Endothelial cell of umbilical vein (primary cell): ENCODE results near the gene CEACAM4.

Experiments used
- EZH2 ChIP-seq: IDR thresholded peaks from 2 replicates; pipeline ENCODE4 v1.6.1; 2012; ENCODE audit warnings: borderline replicate concordance, low read depth, mild to moderate bottlenecking, moderate library complexity, low read length, inconsistent platforms; ENCODE audit not compliant: severe bottlenecking
- POLR2A ChIP-seq: IDR thresholded peaks from 2 replicates; pipeline ENCODE4 v1.6.1; 2012; ENCODE audit warnings: low read depth, mild to moderate bottlenecking, control low read depth, low read length
- TF ChIP-seq, protein P1 (sequence below), 2 donors: IDR thresholded peaks; 1 replicate in 1 of 2; 2 replicates in 1 of 2; pipeline ENCODE4 v1.5.1; 2011; ENCODE audit warnings: low read length in 2 of 2, mild to moderate bottlenecking in 2 of 2, moderate library complexity in 2 of 2, control low read depth in 1 of 2, inconsistent platforms in 1 of 2, low read depth in 1 of 2; ENCODE audit not compliant: insufficient read depth in 1 of 2; ENCODE audit errors: extremely low read depth in 1 of 2

DNA sequence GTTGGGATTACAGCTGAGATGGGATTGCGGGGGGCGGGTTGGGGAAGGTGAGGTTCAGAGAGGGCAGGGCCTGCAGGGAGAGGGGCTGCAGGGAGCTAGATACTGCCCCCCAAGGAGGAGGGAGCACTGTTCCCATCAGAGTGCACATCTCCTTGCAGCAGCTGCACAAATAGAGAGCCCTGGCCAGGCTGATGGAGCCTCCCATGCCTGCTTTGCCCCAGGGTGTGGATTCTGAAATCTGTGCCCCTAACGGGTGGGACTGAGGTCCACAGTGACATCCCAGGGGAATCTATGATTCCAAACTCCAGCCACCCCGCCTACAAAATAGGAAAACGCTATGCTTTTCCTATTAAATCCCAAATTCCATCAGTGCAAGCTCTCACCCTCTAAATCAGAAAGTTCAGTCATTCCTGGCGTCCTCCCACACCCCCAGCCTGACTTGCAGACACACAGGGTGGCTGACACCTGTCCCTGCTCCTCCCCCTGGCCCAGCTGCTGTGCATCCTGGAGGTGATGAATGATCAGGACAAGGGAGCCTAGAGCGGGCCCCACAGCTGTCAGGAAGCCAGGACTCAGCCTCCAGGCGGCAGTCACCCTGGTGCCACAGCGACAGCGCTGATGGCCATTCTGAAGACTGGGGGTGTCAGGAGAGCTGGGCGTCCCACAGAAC lies 57.3 kb downstream of the CEACAM4 start:
- TF ChIP-seq EZH2 (no peak), POLR2A (no peak)
- TF ChIP-seq, protein P1, sequence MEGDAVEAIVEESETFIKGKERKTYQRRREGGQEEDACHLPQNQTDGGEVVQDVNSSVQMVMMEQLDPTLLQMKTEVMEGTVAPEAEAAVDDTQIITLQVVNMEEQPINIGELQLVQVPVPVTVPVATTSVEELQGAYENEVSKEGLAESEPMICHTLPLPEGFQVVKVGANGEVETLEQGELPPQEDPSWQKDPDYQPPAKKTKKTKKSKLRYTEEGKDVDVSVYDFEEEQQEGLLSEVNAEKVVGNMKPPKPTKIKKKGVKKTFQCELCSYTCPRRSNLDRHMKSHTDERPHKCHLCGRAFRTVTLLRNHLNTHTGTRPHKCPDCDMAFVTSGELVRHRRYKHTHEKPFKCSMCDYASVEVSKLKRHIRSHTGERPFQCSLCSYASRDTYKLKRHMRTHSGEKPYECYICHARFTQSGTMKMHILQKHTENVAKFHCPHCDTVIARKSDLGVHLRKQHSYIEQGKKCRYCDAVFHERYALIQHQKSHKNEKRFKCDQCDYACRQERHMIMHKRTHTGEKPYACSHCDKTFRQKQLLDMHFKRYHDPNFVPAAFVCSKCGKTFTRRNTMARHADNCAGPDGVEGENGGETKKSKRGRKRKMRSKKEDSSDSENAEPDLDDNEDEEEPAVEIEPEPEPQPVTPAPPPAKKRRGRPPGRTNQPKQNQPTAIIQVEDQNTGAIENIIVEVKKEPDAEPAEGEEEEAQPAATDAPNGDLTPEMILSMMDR (IDR thresholded peaks at IDR 0.05; ENCODE audit: extremely low read depth in 1 of 2, insufficient read depth in 1 of 2, low read depth in 1 of 2, low read length in 2 of 2), result no peak
